OCI-LY1 (cell line): ENCODE data around the gene MINDY3.

ENCODE experiments used
- H2AFZ ChIP-seq: fragments of 200-600 bp; sonication (generic), shearing (Covaris generic); 2 replicates; pipeline ENCODE4 v1.6.0; 2014; ENCODE audit warnings: antibody characterized with exemption, mild to moderate bottlenecking, low read length
- H3F3A ChIP-seq: fragments of 200-600 bp; sonication (generic), shearing (Covaris generic); 2 replicates; pipeline ENCODE4 v1.6.0; 2014; ENCODE audit warnings: mild to moderate bottlenecking, antibody characterized with exemption, low read length, moderate library complexity; ENCODE audit not compliant: insufficient read depth
- H3K27ac ChIP-seq: fragments of 200-600 bp; sonication (generic); 2 replicates; pipeline ENCODE4 v1.5.1; 2014; ENCODE audit warnings: low read length, mixed run types, mild to moderate bottlenecking, low read depth; ENCODE audit not compliant: poor library complexity, severe bottlenecking
- H3K27me3 ChIP-seq: fragments of 200-600 bp; sonication (generic); 2 replicates; pipeline ENCODE4 v1.6.0; 2014; ENCODE audit warnings: antibody characterized with exemption, mild to moderate bottlenecking, low read length, moderate library complexity; ENCODE audit not compliant: insufficient read depth
- H3K36me3 ChIP-seq: fragments of 200-600 bp; sonication (generic); 2 replicates; pipeline ENCODE4 v1.6.1; 2014; ENCODE audit warnings: mild to moderate bottlenecking, antibody characterized with exemption, low read length, moderate library complexity, mixed read lengths; ENCODE audit not compliant: insufficient read depth
- H3K4me1 ChIP-seq: fragments of 200-600 bp; sonication (generic); 2 replicates; pipeline ENCODE4 v1.5.1; 2014; ENCODE audit warnings: mild to moderate bottlenecking, low read length, moderate library complexity; ENCODE audit not compliant: insufficient read depth, severe bottlenecking
- H3K4me2 ChIP-seq: fragments of 200-600 bp; sonication (generic), shearing (Covaris generic); 2 replicates; pipeline ENCODE4 v1.6.1; 2014; ENCODE audit warnings: low read length
- H3K4me3 ChIP-seq: fragments of 200-600 bp; sonication (generic); 2 replicates; pipeline ENCODE4 v1.5.1; 2014; ENCODE audit warnings: low read length, low read depth, mild to moderate bottlenecking, mixed read lengths; ENCODE audit not compliant: poor library complexity, severe bottlenecking
- H3K79me2 ChIP-seq: fragments of 200-600 bp; shearing (Covaris generic); 2 replicates; pipeline ENCODE4 v1.6.1; 2016; ENCODE audit warnings: mixed run types, low read length, mixed read lengths; ENCODE audit not compliant: insufficient read depth
- H3K9ac ChIP-seq: fragments of 200-600 bp; sonication (generic), shearing (Covaris generic); 2 replicates; pipeline ENCODE4 v1.6.1; 2014; ENCODE audit warnings: mild to moderate bottlenecking, low read length, mixed read lengths
- H3K9me2 ChIP-seq: fragments of 200-600 bp; sonication (generic), shearing (Covaris generic); 2 replicates; pipeline ENCODE4 v1.6.1; 2014; ENCODE audit warnings: low read depth, mild to moderate bottlenecking, low read length, mixed read lengths
- H3K9me3 ChIP-seq: fragments of 200-600 bp; shearing (Covaris generic); 2 replicates; pipeline ENCODE4 v1.6.1; 2014; ENCODE audit warnings: low read length, mixed read lengths
- H4K20me1 ChIP-seq: fragments of 200-600 bp; sonication (generic), shearing (Covaris generic); 2 replicates; pipeline ENCODE4 v1.6.0; 2016; ENCODE audit warnings: mild to moderate bottlenecking, low read length; ENCODE audit not compliant: insufficient read depth
- EZH2 ChIP-seq: fragments of 200-600 bp; sonication (generic), shearing (Covaris generic); IDR thresholded peaks from 2 replicates; pipeline ENCODE4 v1.8.0; 2017; ENCODE audit warnings: borderline replicate concordance, mixed run types, mild to moderate bottlenecking, antibody characterized with exemption, low read length, moderate library complexity, mixed read lengths
- TF ChIP-seq, protein P1 (sequence below): fragments of 200-600 bp; sonication (generic), shearing (Covaris generic); IDR thresholded peaks from 2 replicates; pipeline ENCODE4 v1.5.1; 2017; ENCODE audit warnings: mild to moderate bottlenecking, antibody characterized with exemption, low read length, moderate library complexity, mixed read lengths

Gene MINDY3

GRCh38 chr10:15741581-15741980, 118.7 kb downstream of the MINDY3 start:
- Histone ChIP-seq H4K20me1 (no peaks in the 10 kb centered on the region), H3K4me1 (no peaks in the 10 kb centered on the region), H3K27ac (no peak overlapping the region), H3F3A (no peaks in the 10 kb centered on the region), H3K79me2 (no peaks in the 10 kb centered on the region), H3K4me2 (no peak overlapping the region), H3K9ac (no peak overlapping the region), H3K4me3 (no peak overlapping the region), H2AFZ (no peak overlapping the region), H3K9me3 (no peaks in the 10 kb centered on the region), H3K27me3 (no peaks in the 10 kb centered on the region; the same call in 1 of the 2 replicates), H3K9me2 (no peaks in the 10 kb centered on the region), H3K36me3 (no peaks in the 10 kb centered on the region)
- TF ChIP-seq, protein P1, sequence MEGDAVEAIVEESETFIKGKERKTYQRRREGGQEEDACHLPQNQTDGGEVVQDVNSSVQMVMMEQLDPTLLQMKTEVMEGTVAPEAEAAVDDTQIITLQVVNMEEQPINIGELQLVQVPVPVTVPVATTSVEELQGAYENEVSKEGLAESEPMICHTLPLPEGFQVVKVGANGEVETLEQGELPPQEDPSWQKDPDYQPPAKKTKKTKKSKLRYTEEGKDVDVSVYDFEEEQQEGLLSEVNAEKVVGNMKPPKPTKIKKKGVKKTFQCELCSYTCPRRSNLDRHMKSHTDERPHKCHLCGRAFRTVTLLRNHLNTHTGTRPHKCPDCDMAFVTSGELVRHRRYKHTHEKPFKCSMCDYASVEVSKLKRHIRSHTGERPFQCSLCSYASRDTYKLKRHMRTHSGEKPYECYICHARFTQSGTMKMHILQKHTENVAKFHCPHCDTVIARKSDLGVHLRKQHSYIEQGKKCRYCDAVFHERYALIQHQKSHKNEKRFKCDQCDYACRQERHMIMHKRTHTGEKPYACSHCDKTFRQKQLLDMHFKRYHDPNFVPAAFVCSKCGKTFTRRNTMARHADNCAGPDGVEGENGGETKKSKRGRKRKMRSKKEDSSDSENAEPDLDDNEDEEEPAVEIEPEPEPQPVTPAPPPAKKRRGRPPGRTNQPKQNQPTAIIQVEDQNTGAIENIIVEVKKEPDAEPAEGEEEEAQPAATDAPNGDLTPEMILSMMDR = no peak
- no peak for TF ChIP-seq EZH2

GRCh38 chr10:15740261-15740660, 120.0 kb downstream of the MINDY3 start:
- Histone ChIP-seq H3K27ac (no peak overlapping the region), H3K9me2 (no peaks in the 10 kb centered on the region), H3K9ac (no peak overlapping the region), H3K27me3 (no peaks in the 10 kb centered on the region; the same call in 1 of the 2 replicates), H3K4me3 (no peak overlapping the region), H2AFZ (no peak overlapping the region), H3K4me1 (no peaks in the 10 kb centered on the region), H4K20me1 (no peaks in the 10 kb centered on the region), H3K36me3 (no peaks in the 10 kb centered on the region), H3K9me3 (no peaks in the 10 kb centered on the region), H3K79me2 (no peaks in the 10 kb centered on the region), H3F3A (no peaks in the 10 kb centered on the region), H3K4me2 (no peak overlapping the region)
- TF ChIP-seq, protein P1 = no peak
- no peak for TF ChIP-seq EZH2

DNA sequence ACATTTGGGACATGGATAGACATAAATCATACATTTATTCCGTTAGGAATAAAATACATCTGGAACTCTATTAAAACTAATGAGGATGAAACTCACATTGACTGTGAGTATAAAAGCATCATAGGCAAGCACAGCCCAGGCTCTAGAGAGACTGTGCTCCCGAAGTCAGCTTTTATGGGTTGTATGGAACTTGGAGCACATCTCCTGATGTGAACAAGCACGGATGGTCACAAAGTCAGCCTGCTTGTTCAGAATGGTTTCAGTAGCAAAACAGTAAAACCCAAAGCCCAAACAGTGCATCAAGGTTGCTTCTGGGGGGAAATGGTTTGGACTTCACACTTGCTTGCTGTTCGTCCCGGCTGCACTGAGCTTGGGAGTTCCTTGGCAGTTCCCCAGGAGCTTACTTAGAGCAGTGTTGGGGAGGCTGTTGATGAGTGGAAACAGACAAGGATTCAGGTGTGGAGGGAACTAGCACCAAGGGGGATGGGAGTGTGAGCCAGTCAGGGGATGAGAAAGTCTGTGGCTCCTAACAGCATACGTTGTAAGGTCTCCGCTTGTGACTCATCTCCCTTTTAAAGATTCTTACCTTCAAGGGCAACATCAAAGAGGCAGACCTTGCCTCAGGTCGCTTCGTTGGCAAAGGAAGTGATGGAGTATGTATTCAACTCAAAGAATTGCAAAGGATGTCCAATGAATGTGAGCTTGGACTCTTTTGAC, 120.9 kb downstream of the MINDY3 start:
- H3K9me3 ChIP-seq = no peaks in the 10 kb centered on the region
- H3K9me2 ChIP-seq = no peaks in the 10 kb centered on the region
- H3K4me1 ChIP-seq = no peaks in the 10 kb centered on the region
- no peak overlapping the region for H2AFZ ChIP-seq
- H3K4me2 ChIP-seq = no peak overlapping the region
- H3K9ac ChIP-seq = no peak overlapping the region
- no peaks in the 10 kb centered on the region for H3F3A ChIP-seq
- H3K79me2 ChIP-seq = no peaks in the 10 kb centered on the region
- H4K20me1 ChIP-seq = no peaks in the 10 kb centered on the region
- TF ChIP-seq, protein P1 = no peak
- no peak for TF ChIP-seq EZH2
- no peaks in the 10 kb centered on the region for H3K36me3 ChIP-seq
- no peaks in the 10 kb centered on the region; the same call in 1 of the 2 replicates for H3K27me3 ChIP-seq
- no peak overlapping the region for H3K27ac ChIP-seq
- no peak overlapping the region for H3K4me3 ChIP-seq
